NT2/D1 (cell line): Measurements from ENCODE around the gene VEPH1.

Experiments used
- DNase-seq: peaks from one replicate; pipeline ENCODE4 v3.0.0-alpha.2; 2011; ENCODE audit warnings: low read depth, low spot score
- H3K27me3 ChIP-seq: 2 replicates; pipeline ENCODE4 v1.6.0; 2011; ENCODE audit warnings: mild to moderate bottlenecking; ENCODE audit not compliant: insufficient read length, insufficient read depth
- H3K36me3 ChIP-seq: 2 replicates; pipeline ENCODE4 v1.6.1; 2011; ENCODE audit warnings: mild to moderate bottlenecking, low read length, mixed read lengths; ENCODE audit not compliant: insufficient read depth, insufficient read length
- H3K4me1 ChIP-seq: 2 replicates; pipeline ENCODE4 v1.5.1; 2011; ENCODE audit not compliant: insufficient read depth, insufficient read length
- H3K4me3 ChIP-seq: 2 replicates; pipeline ENCODE4 v1.5.1; 2011; ENCODE audit warnings: low read depth; ENCODE audit not compliant: insufficient read length
- H3K9ac ChIP-seq: 2 replicates; pipeline ENCODE4 v1.6.0; 2011; ENCODE audit warnings: low read depth; ENCODE audit not compliant: insufficient read length
- H3K9me3 ChIP-seq: 2 replicates; pipeline ENCODE4 v1.5.1; 2011; ENCODE audit warnings: mild to moderate bottlenecking, low read length; ENCODE audit not compliant: insufficient read depth
- SUZ12 ChIP-seq: IDR thresholded peaks from 2 replicates; pipeline ENCODE4 v1.6.1; 2011; ENCODE audit not compliant: insufficient read length, insufficient read depth; ENCODE audit errors: extremely low read depth
- YY1 ChIP-seq: IDR thresholded peaks from 2 replicates; pipeline ENCODE4 v1.6.1; 2011; ENCODE audit not compliant: insufficient read length, insufficient read depth
- ZNF274 ChIP-seq: IDR thresholded peaks from 2 replicates; pipeline ENCODE4 v1.6.1; 2011; ENCODE audit warnings: mild to moderate bottlenecking, low read depth, low read length

The VEPH1 gene

GRCh38 chr3:157384031-157384430 is 119.2 kb downstream of the VEPH1 start:
- Histone ChIP-seq H3K4me3 (no peak overlapping the region), H3K9ac (no peak overlapping the region), H3K27me3 (no peaks in the 10 kb centered on the region), H3K9me3 (no peaks in the 10 kb centered on the region), H3K4me1 (no peaks in the 10 kb centered on the region), H3K36me3 (no peaks in the 10 kb centered on the region)
- no peak for DNase-seq
- TF ChIP-seq ZNF274: no peak

- Histone ChIP-seq H3K36me3 (no peaks in the 10 kb centered on the region), H3K27me3 (no peaks in the 10 kb centered on the region), H3K9ac (no peak overlapping the region), H3K4me3 (no peak overlapping the region), H3K9me3 (no peaks in the 10 kb centered on the region), H3K4me1 (no peaks in the 10 kb centered on the region)
- no peak for DNase-seq
- TF ChIP-seq YY1 (no peak), ZNF274 (no peak), SUZ12 (no peak)
Measured at GRCh38 chr3:157381606-157382005, 121.6 kb downstream of the VEPH1 start.

GRCh38 chr3:157379525-157380140 is 123.6 kb downstream of the VEPH1 start:
- Histone ChIP-seq H3K4me1 (no peaks in the 10 kb centered on the region), H3K9ac (no peak overlapping the region), H3K9me3 (no peaks in the 10 kb centered on the region), H3K36me3 (no peaks in the 10 kb centered on the region), H3K27me3 (no peaks in the 10 kb centered on the region), H3K4me3 (no peak overlapping the region)
- TF ChIP-seq YY1: no peak
- TF ChIP-seq ZNF274: no peak
- no peak for TF ChIP-seq SUZ12
- no peak for DNase-seq

GRCh38 chr3:157376603-157377300 is 126.5 kb downstream of the VEPH1 start:
- Histone ChIP-seq H3K4me1 (no peaks in the 10 kb centered on the region), H3K9ac (no peak overlapping the region), H3K9me3 (no peaks in the 10 kb centered on the region), H3K27me3 (no peaks in the 10 kb centered on the region), H3K4me3 (no peak overlapping the region), H3K36me3 (no peaks in the 10 kb centered on the region)
- TF ChIP-seq ZNF274: no peak
- TF ChIP-seq YY1: no peak
- no peak for TF ChIP-seq SUZ12
- no peak for DNase-seq

GRCh38 chr3:157375342-157375986 is 127.8 kb downstream of the VEPH1 start:
- H3K36me3 ChIP-seq: no peaks in the 10 kb centered on the region
- H3K27me3 ChIP-seq: no peaks in the 10 kb centered on the region
- TF ChIP-seq SUZ12 (no peak), YY1 (no peak), ZNF274 (no peak)

GRCh38 chr3:157374933-157375332 is 128.3 kb downstream of the VEPH1 start:
- H3K4me1 ChIP-seq: no peaks in the 10 kb centered on the region
- H3K27me3 ChIP-seq: no peaks in the 10 kb centered on the region
- no peaks in the 10 kb centered on the region for H3K36me3 ChIP-seq
- no peak overlapping the region for H3K4me3 ChIP-seq
- TF ChIP-seq SUZ12 (no peak), YY1 (no peak), ZNF274 (no peak)
- no peak for DNase-seq
- H3K9me3 ChIP-seq: no peaks in the 10 kb centered on the region
- no peak overlapping the region for H3K9ac ChIP-seq

More at GRCh38 chr3:157375342-157375986, 127.8 kb downstream of the VEPH1 start:
- DNase-seq: no peak
- H3K4me3 ChIP-seq: no peak overlapping the region
- H3K9me3 ChIP-seq: no peaks in the 10 kb centered on the region
- H3K9ac ChIP-seq: no peak overlapping the region
- no peaks in the 10 kb centered on the region for H3K4me1 ChIP-seq

GRCh38 chr3:157373783-157374182 is 129.4 kb downstream of the VEPH1 start:
- TF ChIP-seq ZNF274 (no peak), SUZ12 (no peak), YY1 (no peak)
- Histone ChIP-seq H3K27me3 (no peaks in the 10 kb centered on the region), H3K4me1 (no peaks in the 10 kb centered on the region), H3K36me3 (no peaks in the 10 kb centered on the region), H3K9me3 (no peaks in the 10 kb centered on the region), H3K4me3 (no peak overlapping the region), H3K9ac (no peak overlapping the region)
- DNase-seq: no peak
